Tongue (tissue), 2 donors: ENCODE measurements around the gene ARHGAP6. TPM values are rescaled to one million over a fixed set of nuclear protein-coding genes. Genes with fewer than 3 reads are reported as not detected.
"Not testable (repeated sequence)": the region's sequence is repeated elsewhere in the genome, so short reads cannot be mapped to it uniquely, and the experiment has no call there.

Experiments used
- DNase-seq: peaks from one replicate; pipeline ENCODE4 v3.0.0-alpha.2; 2015
- total RNA-seq: library from RNA; depleted of rRNA; stranded (reverse); fragments of >200 nt; gene quantifications from one replicate; pipeline ENCODE4 v1.2.3, GENCODE V29; 2014

ARHGAP6 gene
- total RNA-seq, 1 donor from 2014 or later: 9.2 TPM

DNA sequence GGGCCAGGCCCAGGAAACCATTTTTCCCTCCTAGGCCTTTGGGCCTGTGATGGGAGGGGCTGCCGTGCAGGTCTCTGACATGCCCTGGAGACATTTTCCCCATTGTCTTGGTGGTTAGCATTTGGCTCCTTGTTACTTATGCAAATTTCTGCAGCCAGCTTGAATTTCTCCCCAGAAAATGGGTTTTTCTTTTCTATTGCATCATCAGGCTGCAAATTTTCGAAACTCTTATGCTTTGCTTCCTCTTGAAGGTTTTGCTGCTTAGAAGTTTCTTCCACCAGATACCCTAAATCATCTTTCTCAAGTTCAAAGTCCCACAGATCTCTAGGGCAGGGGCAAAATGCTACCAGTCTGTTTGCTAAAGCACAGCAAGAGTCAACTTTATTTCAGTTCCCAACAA, 430.3 kb downstream of the ARHGAP6 start:
- DNase-seq: not testable (repeated sequence)

DNA sequence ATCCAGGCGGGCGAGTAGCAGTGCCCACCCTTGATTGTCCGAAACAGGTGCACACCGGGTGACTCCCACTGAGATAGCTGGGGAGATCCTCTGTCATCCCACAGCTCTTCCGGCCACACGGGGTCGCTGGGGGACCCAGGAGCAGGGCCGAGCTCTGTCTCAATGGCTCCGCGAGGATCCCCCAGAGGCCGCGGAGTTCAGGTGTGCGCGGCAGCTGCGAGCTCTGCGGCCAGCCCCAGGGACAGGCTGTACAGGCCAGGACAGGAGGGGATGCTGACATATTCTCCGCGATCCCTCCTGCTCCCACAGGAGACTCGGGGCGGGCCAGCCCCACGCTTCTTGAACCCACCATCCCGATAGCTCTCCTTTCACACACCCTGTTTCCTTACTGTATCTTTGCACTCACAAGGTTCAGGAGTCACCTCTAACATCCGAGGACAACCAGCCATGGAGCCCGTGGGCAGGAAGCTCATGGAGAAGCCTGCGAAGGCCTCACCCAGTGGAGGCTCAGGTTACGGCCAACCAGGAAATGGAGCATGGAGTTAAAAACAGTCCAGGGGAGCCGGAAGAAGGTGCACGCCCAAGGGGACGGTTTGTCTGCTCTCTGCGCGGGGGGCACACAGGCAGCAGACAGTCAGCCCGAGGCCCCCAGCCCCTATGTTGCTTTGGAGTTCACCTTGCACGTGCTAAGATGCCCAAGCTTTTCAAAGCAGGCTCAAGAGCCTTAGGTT, 450.4 kb downstream of the ARHGAP6 start:
- DNase-seq: no peak

DNA sequence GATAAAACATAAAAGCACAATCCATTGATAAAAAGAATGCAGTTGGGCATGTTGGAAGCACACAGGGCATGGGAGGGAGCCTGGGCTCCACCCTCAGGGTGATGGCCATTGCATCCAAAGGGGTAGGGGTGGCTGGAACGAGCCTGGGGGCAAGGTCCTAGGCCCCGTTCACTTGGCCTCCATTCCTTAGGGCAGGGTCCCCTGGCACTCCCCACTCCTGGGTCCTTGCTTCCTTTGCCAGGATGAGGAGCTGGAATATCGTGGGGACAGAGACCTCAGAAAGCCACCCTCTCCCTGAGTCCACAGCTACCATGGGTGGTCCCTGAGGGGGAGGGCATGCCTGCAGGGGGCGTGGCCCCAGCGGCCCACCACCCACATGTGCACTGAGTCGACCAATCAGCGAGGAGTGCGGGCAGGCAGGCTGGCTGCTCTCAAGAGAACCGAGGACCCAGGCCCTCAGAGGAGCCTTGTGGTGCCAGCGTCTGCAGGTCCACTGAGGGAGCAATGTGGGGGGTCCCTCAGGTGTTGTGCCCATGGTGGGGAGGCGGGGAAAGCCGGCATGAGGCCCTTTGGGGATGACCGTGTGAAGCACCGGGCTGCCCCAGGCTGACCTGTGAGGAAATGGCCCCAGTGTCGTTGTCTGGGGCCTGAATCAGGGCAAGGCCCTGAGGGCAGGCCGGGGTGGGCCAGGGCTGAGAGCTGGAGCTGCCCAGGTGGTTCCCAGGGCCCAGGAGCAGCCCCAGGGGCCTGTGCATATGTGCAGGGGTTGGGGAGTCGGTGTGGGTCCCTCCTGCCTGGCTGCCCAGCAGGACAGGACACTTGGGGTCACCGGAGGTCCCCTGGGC, 451.2 kb downstream of the ARHGAP6 start:
- DNase-seq: no peak

GRCh38 chrX:11212741-11213140, 453.0 kb downstream of the ARHGAP6 start:
- no peak for DNase-seq

DNA sequence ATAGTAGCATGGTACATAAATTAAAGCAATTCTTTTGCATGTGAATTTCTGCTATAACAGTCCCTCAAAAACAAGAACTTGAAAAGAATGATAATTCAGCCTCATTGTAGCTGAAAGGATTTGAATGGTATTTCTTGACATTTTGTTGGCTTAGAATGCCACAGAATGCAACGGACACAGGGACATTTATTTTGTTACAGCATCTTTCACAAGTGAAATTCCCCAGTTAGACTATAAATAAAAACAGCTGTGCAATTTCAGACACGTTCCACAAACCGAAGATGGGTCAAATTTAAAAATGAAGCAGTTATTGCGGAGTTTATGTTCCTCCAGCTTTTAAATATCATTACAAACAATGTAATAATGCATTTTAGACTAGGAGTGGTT, 455.3 kb downstream of the ARHGAP6 start:
- DNase-seq: peak; percentile 23

DNA sequence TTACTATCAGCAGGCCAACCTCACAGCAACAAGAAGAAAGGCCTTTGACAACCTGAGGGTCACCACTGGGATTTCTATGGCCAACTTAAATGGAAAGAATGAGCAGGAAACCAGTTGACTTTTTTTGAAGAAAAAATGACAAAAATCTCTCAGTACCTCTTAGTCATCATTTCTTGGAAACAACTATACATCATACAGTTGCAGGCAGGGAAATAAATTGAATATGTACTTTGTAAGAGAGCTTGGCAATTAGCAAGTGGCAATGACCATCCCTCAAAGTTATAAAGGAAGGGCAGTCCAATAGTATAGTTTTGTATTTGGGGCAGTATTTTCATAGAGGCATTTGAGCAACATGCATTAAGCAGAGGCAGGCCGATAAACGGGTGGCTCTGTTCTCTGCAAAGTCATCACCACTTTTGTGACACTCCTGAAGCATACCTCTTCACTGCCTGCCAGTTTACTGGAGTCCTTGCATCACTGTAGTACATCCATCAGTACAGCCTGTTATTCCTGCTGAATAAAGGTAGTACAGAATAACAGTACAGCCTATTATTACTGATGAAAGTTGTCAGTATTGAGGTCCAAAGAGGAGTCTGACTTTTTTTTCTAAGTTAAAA, 455.8 kb downstream of the ARHGAP6 start:
- DNase-seq: no peak

GRCh38 chrX:11206716-11207115, 459.0 kb downstream of the ARHGAP6 start:
- DNase-seq: no peak

DNA sequence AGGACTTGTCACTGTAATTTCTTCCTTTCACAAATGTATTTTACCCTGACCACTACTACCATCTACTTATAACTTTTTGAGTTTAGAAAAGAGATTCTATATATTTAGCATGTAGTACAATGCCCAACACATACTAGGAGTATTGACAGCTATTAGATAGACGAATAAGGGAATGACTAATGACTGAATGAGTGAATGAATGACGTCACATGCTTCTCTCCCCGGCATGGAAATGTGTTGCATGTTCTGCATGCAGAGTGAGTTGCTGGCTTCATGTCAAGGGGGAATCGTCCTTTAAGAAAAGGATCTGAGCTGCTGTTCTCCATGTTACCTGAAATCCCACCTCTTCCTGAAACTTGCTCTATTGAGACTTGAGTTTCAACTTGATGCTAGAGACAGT, 459.9 kb downstream of the ARHGAP6 start:
- no peak for DNase-seq

DNA sequence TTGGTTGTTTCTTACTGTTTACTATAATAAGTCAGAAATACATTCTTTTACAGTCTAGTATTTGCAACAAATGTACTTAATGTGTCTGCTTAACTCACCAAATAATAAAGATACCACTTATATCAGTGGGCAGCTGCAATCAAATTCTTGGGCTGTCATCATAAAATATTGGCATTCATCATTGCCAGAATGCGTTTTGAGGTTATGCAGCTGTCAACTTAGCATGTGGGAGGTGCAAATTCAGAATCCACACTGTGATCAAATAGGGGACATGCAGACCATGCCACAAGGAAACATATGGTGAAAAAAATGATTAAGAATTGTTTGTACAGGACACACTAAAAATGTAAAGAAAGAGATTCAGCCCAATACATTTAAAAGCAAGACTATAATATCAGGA, 468.0 kb downstream of the ARHGAP6 start:
- no peak for DNase-seq

GRCh38 chrX:11196476-11196875, 469.2 kb downstream of the ARHGAP6 start:
- peak; percentile 45 for DNase-seq

DNA sequence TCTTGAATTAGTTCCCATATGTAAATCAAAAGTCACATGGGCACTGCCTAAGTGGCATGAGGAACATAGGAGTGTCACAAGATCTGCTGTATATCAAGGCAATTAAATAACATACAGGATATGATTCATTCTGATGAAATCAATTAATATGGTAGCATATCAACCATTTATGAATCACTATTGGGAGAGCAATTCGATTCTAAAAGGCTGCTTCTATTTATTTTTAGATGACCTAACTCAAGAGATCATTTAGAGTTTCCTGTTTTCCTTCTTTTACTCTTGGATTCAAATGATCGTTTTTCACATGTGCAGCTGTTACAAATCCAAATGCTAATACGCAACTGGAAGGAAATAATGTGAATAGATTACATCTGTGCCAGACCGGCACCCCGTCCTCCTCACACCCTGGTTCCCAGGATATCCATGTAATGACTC, 472.7 kb downstream of the ARHGAP6 start:
- DNase-seq: peak; percentile 43

DNA sequence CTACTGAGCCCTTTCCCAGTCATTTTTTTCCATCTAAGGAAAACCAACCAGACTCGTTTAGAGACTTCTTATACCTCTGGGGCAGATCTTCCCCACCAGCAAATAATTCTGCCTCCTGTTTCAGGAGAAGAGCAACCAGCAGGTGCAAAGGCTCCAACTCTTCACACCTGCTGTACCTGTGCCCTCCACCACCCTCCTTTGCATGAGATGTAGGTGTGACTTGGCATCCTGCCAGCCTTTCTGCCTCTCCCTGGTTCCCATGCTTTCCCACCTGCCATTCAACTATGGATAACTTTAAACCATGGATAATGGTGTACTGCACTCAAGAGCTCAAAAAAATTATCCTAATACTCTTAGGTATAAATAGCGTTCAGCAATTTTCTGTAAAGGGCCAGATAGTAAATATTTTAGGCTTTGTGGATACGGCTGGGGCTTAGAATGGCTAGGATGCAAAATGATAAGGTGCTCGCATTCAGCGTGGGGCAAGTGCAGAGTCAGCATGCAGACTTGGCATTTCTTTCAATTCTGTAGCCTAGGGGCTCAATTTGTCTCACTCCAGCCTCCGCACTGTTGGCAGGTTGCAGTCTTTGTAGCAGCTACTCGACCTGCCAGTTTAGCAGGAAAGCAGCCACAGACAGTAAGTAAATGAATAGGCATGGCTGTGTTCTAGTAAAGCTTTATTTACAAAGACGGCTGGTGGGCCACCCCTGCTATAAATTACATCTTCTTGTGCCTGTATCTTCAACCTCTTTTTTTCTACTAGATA, 474.8 kb downstream of the ARHGAP6 start:
- no peak for DNase-seq

DNA sequence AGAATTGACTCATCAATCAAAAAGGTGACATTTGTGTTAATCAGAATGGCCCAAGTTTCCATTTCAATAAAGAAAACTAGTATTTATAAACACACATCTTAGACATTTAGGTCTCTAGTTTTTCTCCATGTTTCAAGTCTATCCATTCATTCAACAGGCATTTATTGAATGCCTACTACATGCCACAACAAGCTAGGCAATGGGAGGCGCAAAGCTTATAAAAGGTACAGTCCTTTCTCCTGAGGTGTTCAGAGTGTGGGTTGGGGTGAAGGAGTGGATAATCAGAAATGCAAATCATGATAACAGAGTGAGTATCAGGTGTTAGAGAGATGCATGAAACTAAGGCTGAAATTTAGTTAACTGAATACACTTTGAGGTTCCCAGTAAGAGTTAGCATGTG, 476.6 kb downstream of the ARHGAP6 start:
- no peak for DNase-seq

- no peak for DNase-seq
These were observed 477.1 kb downstream of the ARHGAP6 start for GRCh38 chrX:11188664-11189063.

DNA sequence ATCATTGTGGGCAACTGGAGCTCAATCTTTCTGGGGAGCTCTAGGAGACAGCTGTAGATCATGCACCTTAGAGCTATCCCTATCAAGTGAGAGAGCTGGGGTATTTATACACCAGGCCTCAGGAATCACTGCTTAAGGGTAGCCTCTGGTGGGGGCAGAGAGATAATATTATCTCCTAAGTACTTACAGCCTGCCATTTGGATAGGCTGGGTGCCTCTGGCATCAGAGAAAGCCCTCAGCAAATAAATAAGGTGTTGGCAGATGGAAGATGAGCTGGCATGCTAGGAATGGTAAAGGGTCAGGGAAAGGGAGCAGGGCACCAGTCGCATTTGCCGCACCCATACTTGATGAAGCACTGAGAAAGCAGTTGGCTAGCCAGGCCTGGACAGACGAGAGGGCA, 478.7 kb downstream of the ARHGAP6 start:
- no peak for DNase-seq

DNA sequence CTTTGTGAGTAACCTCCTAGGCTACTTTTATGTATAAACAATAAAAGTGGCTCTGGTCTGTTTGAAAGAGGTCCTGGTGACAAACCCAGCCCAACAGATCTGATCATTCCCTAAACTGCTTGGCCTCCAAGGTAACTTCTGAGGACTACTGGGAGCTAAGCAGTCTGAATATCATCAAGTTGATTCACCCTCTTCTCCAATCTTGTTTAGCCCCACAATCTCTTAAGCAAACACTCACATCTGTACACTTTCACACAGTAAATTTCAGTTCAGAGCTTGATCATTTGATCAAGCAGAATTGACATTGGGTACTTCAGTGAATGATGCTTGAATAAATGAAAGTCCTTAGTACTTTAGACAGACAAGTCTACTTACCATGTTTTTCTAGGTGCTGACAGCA, 479.9 kb downstream of the ARHGAP6 start:
- DNase-seq: no peak

DNA sequence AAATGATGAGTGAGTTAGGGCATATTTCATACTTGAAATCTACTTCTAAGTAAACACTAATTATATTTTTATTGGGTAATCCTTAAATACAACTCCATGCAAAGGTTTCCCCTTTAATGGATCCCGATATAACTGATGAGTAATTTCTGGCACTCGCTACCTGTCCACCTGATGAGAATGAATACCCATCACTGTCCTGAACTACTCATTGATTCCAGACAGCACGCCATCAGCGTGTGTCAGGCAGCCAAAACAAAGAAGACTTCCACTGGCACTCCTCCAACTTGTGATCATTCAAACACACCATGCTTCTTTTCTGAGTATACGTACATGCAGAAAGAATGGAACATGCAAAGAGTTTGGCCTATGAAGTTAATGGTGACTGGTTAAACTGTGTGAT, 485.1 kb downstream of the ARHGAP6 start:
- DNase-seq: peak; percentile 43

DNA sequence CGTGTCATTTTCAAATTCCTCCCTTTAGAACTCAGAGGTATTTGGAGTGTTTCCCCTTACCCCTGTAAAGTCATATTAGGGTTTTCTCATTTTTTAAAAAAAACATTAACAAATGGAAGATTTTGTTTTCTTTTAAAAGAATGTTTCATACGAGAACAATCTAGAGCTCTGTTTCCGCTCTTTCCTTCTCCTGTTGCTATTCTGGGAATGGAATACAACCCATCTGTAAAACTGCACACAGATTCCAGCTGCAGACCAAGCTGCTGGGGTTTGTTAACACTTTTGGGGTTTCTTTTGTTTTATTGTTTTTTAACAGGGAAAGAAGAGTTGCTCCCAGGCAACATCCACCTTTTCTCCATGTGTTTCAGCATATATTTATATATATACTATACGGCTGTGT, 493.3 kb downstream of the ARHGAP6 start:
- peak; percentile 49 for DNase-seq

DNA sequence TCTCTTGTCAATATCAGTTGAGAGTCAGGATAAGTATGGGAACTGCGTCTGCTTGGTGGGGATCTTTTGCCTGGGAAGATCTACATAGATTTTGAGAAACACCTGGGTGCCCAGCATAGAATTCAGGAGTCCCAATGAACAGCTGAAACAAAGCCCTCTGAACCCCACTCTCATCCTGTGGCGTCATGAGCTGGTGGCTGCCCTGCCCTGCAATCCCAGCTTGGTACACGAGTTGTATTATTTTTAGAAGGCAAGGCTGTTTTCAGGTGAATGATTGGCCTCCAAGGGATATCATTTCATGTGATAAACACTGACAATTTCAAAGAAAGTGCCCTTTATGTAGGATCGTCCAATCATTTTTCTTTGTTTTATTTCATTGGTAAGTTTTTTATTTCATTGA, 493.8 kb downstream of the ARHGAP6 start:
- DNase-seq: no peak

- DNase-seq: no peak
These were observed 501.3 kb downstream of the ARHGAP6 start for GRCh38 chrX:11164433-11164832.

DNA sequence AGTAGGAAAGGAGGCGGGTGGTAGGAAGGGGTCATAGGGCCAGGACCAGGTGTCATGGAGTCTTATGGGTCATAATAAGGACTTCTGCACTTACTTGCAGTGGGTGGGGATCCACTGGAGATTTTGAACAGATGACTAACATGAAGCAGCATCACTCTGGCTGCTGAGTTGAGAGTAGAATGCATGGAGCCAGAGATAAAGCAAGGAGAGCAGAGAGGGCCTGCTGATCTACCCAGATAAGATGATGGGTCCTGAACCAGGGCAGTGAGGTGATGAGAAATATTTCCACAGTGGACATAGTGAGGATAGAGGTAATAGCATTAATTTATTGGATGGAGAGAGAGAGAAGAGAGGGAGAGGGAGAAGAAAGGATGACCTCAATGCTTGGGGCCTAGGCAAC, 506.6 kb downstream of the ARHGAP6 start:
- no peak for DNase-seq

DNA sequence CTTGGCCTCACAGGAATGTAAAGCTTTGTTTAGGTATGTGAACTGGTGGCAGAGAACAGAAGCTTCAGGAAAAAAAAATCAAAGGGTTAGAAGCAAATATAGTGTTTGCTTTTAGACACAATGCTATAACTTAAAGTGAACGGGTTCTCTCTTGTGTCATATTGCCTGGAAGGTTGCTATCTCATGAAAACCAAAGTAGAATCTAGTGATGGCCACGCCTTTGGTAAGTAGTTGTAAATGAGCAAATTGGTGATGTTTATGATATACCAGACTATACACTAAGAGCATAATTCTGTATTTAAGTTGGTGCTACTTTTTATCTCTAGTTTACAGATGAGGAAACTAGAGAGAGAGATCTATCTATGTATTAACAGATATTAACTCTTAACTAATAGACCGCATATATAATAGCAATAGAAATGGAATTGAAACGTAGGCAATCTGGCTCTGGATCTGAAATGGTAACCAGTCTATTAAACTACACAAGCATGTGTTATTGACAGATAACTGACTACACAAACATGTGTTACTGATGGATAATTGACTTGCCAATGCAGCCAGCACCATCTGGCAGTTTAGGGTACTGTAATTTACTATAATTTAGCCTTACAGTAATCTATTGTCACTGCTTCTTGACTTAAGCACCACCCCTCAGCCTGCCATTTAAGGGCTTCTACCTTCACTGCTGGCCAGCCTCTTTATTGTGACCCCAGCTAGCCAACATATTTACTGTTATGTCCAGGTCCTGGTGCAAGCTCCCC, 513.7 kb downstream of the ARHGAP6 start:
- DNase-seq: no peak
